ENCODE measurements around the gene MTCL1. TPM values are rescaled to one million over a fixed set of nuclear protein-coding genes. Genes with fewer than 3 reads are reported as not detected.

The MTCL1 gene
- total RNA-seq, 1 experiment from 2014 or later, result 22.7 TPM

DNA sequence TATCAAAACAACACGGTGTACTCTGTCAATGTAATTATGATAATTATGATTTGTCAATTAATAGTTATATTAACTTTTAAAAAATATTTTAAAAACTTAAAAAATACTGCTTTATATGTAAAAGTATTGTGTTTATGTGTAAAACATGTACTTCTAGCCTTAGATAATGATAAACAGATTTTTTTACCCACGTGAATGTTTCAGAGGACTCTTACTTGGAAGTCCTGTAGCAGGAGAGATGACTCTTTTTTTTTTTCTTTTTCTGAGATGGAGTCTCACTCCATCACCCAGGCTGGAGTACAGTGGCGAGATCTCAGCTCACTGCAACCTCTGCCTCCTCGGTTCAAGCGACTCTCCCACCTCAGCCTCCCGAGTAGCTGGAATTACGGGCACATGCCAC is 6.2 kb upstream of the MTCL1 start:
- Histone ChIP-seq H2AFZ (ENCODE audit: low read depth, low read length, poor library complexity, severe bottlenecking) (no peak overlapping the region), H3K4me3 (replicated peaks in 1 of 2; ENCODE audit: low read depth in 1 of 2, low read length in 2 of 2) (no peak overlapping the region), H3K4me2 (ENCODE audit: low read length) (no peak overlapping the region), H3K9ac (ENCODE audit: low read length) (no peak overlapping the region), H3K9me3 (ENCODE audit: control insufficient read depth in 1 of 2, insufficient read depth in 1 of 2, low read depth in 1 of 2, low read length in 2 of 2) (no peaks in the 10 kb centered on the region), H3K36me3 (ENCODE audit: control insufficient read depth in 1 of 2, insufficient read depth in 2 of 2, low read length in 2 of 2) (no peaks in the 10 kb centered on the region), H3K27ac (ENCODE audit: low read depth, low read length) (no peak overlapping the region), H3K4me1 (ENCODE audit: control insufficient read depth in 1 of 2, insufficient read depth in 2 of 2, low read length in 2 of 2) (peaks cover 7 to 15% of the 10 kb centered on the region in 2 experiments; a peak in 3 of 4 replicates), H3K79me2 (ENCODE audit: insufficient read depth, low read length) (no peaks in the 10 kb centered on the region), H3K27me3 (ENCODE audit: insufficient read depth, low read length) (no peaks in the 10 kb centered on the region), H4K20me1 (ENCODE audit: insufficient read depth) (no peaks in the 10 kb centered on the region), H3K9me2 (ENCODE audit: insufficient read depth) (no peaks in the 10 kb centered on the region)
- TF ChIP-seq ZBTB33 (IDR thresholded peaks at IDR 0.05; ENCODE audit: extremely low read depth, insufficient replicate concordance, low read length) (no peak), ZNF274 (IDR thresholded peaks at IDR 0.05; ENCODE audit: low read depth, low read length) (no peak), REST (IDR thresholded peaks at IDR 0.05; ENCODE audit: low read depth) (no peak), MAX (IDR thresholded peaks at IDR 0.05) (no peak), YY1 (IDR thresholded peaks at IDR 0.05; ENCODE audit: extremely low read depth, insufficient replicate concordance, low read depth, low read length) (no peak), EZH2phosphoT487 (IDR thresholded peaks at IDR 0.05; ENCODE audit: borderline replicate concordance) (no peak), SP1 (IDR thresholded peaks at IDR 0.05; ENCODE audit: low read depth) (no peak), POLR2AphosphoS5 (IDR thresholded peaks at IDR 0.05; ENCODE audit: low read depth, low read length) (no peak), ZFX (IDR thresholded peaks at IDR 0.05) (no peak), SIN3A (IDR thresholded peaks at IDR 0.05; ENCODE audit: low read depth) (no peak), CBX3 (IDR thresholded peaks at IDR 0.05; ENCODE audit: low read depth) (no peak)
- TF ChIP-seq, protein P1, sequence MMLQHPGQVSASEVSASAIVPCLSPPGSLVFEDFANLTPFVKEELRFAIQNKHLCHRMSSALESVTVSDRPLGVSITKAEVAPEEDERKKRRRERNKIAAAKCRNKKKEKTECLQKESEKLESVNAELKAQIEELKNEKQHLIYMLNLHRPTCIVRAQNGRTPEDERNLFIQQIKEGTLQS (IDR thresholded peaks at IDR 0.05), result no peak
- POLR2A ChIA-PET, result no interaction called here
- ATAC-seq (no peak), DNase-seq (ENCODE audit: low read depth, low spot score) (no peak)
- intact Hi-C loops (cut with micrococcal nuclease), result loop anchor here (5.0 to 10.0 kb wide), 2 partner anchors 96 to 358 kb away; no protein-coding TSS in a partner anchor
- CTCF ChIA-PET, result no interaction called here
- RAD21 ChIA-PET (ENCODE audit: low non-redundant PET in 1 of 2, low total read pairs in 2 of 2, uncharacterized antibody in 2 of 2, unreplicated experiment in 2 of 2), result no interaction called here
- no TSS peak for BruUV-seq (replicated peaks)

Data from HCT116 (cell line).